Muscle layer of colon (tissue), 2 donors: Measurements from ENCODE around the gene SETX.

Source experiments
- H3K27ac ChIP-seq: one replicate; pipeline ENCODE4 v1.7.0; 2013; ENCODE audit warnings: low read depth, mild to moderate bottlenecking, low read length, moderate library complexity
- H3K27me3 ChIP-seq, 2 donors: one replicate each; pipeline ENCODE4 v1.7.0; 2013; ENCODE audit warnings: low read length in 2 of 2, mild to moderate bottlenecking in 2 of 2; ENCODE audit not compliant: insufficient read depth in 2 of 2, control insufficient read depth in 1 of 2
- H3K36me3 ChIP-seq: one replicate; pipeline ENCODE4 v1.7.0; 2013; ENCODE audit warnings: mild to moderate bottlenecking, low read length; ENCODE audit not compliant: insufficient read depth
- H3K4me1 ChIP-seq: one replicate; pipeline ENCODE4 v1.7.0; 2013; ENCODE audit warnings: mild to moderate bottlenecking, low read length; ENCODE audit not compliant: insufficient read depth
- H3K4me3 ChIP-seq, 2 donors: one replicate each; pipeline ENCODE4 v1.7.0; 2013; ENCODE audit warnings: low read length in 2 of 2, low read depth in 1 of 2, mild to moderate bottlenecking in 1 of 2, moderate library complexity in 1 of 2
- H3K9ac ChIP-seq: one replicate; pipeline ENCODE4 v1.7.0; 2013; ENCODE audit warnings: low read length
- H3K9me3 ChIP-seq: one replicate; pipeline ENCODE4 v1.7.0; 2013; ENCODE audit warnings: mild to moderate bottlenecking, low read length
- donor health status: abdominal sarcoma.
- donor health status: Adenocarcinoma of cecum.

SETX gene

GRCh38 chr9:132238026-132238972, 116.5 kb downstream of the SETX start:
- Histone ChIP-seq H3K9ac (no peak overlapping the region), H3K36me3 (no peaks in the 10 kb centered on the region), H3K9me3 (no peaks in the 10 kb centered on the region), H3K27ac (no peak overlapping the region), H3K27me3 (no peaks in the 10 kb centered on the region), H3K4me1 (peaks cover 4% of the 10 kb centered on the region), H3K4me3 (no peak overlapping the region)

GRCh38 chr9:132237481-132237880, 117.3 kb downstream of the SETX start:
- H3K27ac ChIP-seq, result no peak overlapping the region
- no peaks in the 10 kb centered on the region for H3K27me3 ChIP-seq
- peaks cover 4% of the 10 kb centered on the region for H3K4me1 ChIP-seq
- no peaks in the 10 kb centered on the region for H3K9me3 ChIP-seq
- no peak overlapping the region for H3K9ac ChIP-seq
- no peaks in the 10 kb centered on the region for H3K36me3 ChIP-seq
- no peak overlapping the region for H3K4me3 ChIP-seq

GRCh38 chr9:132236662-132237311, 118.0 kb downstream of the SETX start:
- Histone ChIP-seq H3K4me3 (no peak overlapping the region), H3K36me3 (no peaks in the 10 kb centered on the region), H3K4me1 (peaks cover 4% of the 10 kb centered on the region), H3K27me3 (peaks cover 0 to under 1% of the 10 kb centered on the region in 2 donors), H3K9me3 (no peaks in the 10 kb centered on the region), H3K9ac (no peak overlapping the region), H3K27ac (no peak overlapping the region)

GRCh38 chr9:132235894-132236661, 118.7 kb downstream of the SETX start:
- H3K4me1 ChIP-seq, result peaks cover 4% of the 10 kb centered on the region
- H3K27ac ChIP-seq, result no peak overlapping the region
- H3K4me3 ChIP-seq, result no peak overlapping the region
- H3K9ac ChIP-seq, result no peak overlapping the region
- H3K36me3 ChIP-seq, result no peaks in the 10 kb centered on the region
- H3K27me3 ChIP-seq, result peaks cover 0 to 5% of the 10 kb centered on the region in 2 donors
- no peaks in the 10 kb centered on the region for H3K9me3 ChIP-seq

GRCh38 chr9:132235125-132235524, 119.7 kb downstream of the SETX start:
- H3K9ac ChIP-seq, result no peak overlapping the region
- no peak overlapping the region for H3K4me3 ChIP-seq
- peaks cover 4% of the 10 kb centered on the region for H3K4me1 ChIP-seq
- H3K9me3 ChIP-seq, result no peaks in the 10 kb centered on the region
- no peaks in the 10 kb centered on the region for H3K36me3 ChIP-seq
- peaks cover 0 to 5% of the 10 kb centered on the region in 2 donors for H3K27me3 ChIP-seq
- no peak overlapping the region for H3K27ac ChIP-seq

GRCh38 chr9:132234535-132234934, 120.3 kb downstream of the SETX start:
- Histone ChIP-seq H3K27me3 (peaks cover 0 to 5% of the 10 kb centered on the region in 2 donors), H3K27ac (no peak overlapping the region), H3K4me1 (peaks cover 4% of the 10 kb centered on the region)

GRCh38 chr9:132233138-132233537, 121.6 kb downstream of the SETX start:
- Histone ChIP-seq H3K9ac (no peak overlapping the region), H3K36me3 (no peaks in the 10 kb centered on the region), H3K9me3 (no peaks in the 10 kb centered on the region), H3K27me3 (peaks cover 0 to 5% of the 10 kb centered on the region in 2 donors), H3K27ac (no peak overlapping the region), H3K4me3 (no peak overlapping the region), H3K4me1 (peaks cover 4% of the 10 kb centered on the region)

More at GRCh38 chr9:132234535-132234934, 120.3 kb downstream of the SETX start:
- no peak overlapping the region for H3K4me3 ChIP-seq
- H3K9ac ChIP-seq, result no peak overlapping the region
- no peaks in the 10 kb centered on the region for H3K9me3 ChIP-seq
- H3K36me3 ChIP-seq, result no peaks in the 10 kb centered on the region

GRCh38 chr9:132232522-132232921, 122.3 kb downstream of the SETX start:
- Histone ChIP-seq H3K27ac (no peak overlapping the region), H3K36me3 (no peaks in the 10 kb centered on the region), H3K9me3 (no peaks in the 10 kb centered on the region), H3K4me1 (peaks cover 4% of the 10 kb centered on the region), H3K9ac (no peak overlapping the region), H3K4me3 (no peak overlapping the region), H3K27me3 (peaks cover 0 to 5% of the 10 kb centered on the region in 2 donors)

GRCh38 chr9:132231019-132231701, 123.6 kb downstream of the SETX start:
- no peak overlapping the region for H3K4me3 ChIP-seq
- no peaks in the 10 kb centered on the region for H3K36me3 ChIP-seq
- no peaks in the 10 kb centered on the region for H3K9me3 ChIP-seq
- no peak overlapping the region for H3K27ac ChIP-seq
- H3K4me1 ChIP-seq, result no peaks in the 10 kb centered on the region
- peaks cover 0 to 5% of the 10 kb centered on the region in 2 donors for H3K27me3 ChIP-seq
- no peak overlapping the region for H3K9ac ChIP-seq

- no peaks in the 10 kb centered on the region for H3K9me3 ChIP-seq
- no peak overlapping the region for H3K27ac ChIP-seq
- H3K4me3 ChIP-seq, result no peak overlapping the region
- no peak overlapping the region for H3K9ac ChIP-seq
- no peaks in the 10 kb centered on the region for H3K4me1 ChIP-seq
- peaks cover 0 to 5% of the 10 kb centered on the region in 2 donors for H3K27me3 ChIP-seq
- no peaks in the 10 kb centered on the region for H3K36me3 ChIP-seq
Observed at GRCh38 chr9:132230605-132231004, 124.2 kb downstream of the SETX start.
